Karpas-422 (cell line): ENCODE results near the gene GRIK5. TPM values are rescaled to one million over a fixed set of nuclear protein-coding genes. Genes with fewer than 3 reads are reported as not detected.

Experiments
- DNase-seq: peaks from one replicate; pipeline ENCODE4 v3.0.0-alpha.2; 2015
- H2AFZ ChIP-seq: fragments of 200-600 bp; sonication (generic); 2 replicates; pipeline ENCODE4 v1.6.1; 2014; ENCODE audit warnings: antibody characterized with exemption, low read length, mixed read lengths
- H3K27ac ChIP-seq: fragments of 200-600 bp; sonication (generic); 2 replicates; pipeline ENCODE4 v1.5.1; 2014; ENCODE audit warnings: mild to moderate bottlenecking, low read length, moderate library complexity
- H3K27me3 ChIP-seq: fragments of 200-600 bp; sonication (generic); 2 replicates; pipeline ENCODE4 v1.6.1; 2014; ENCODE audit warnings: low read length, mixed read lengths
- H3K36me3 ChIP-seq: fragments of 200-600 bp; sonication (generic); 2 replicates; pipeline ENCODE4 v1.6.1; 2014; ENCODE audit warnings: low read length, mixed read lengths; ENCODE audit not compliant: insufficient read depth
- H3K4me1 ChIP-seq: fragments of 200-600 bp; sonication (generic); 2 replicates; pipeline ENCODE4 v1.6.1; 2014; ENCODE audit warnings: mild to moderate bottlenecking, low read length, mixed read lengths
- H3K4me2 ChIP-seq: fragments of 200-600 bp; sonication (generic); 2 replicates; pipeline ENCODE4 v1.6.1; 2014; ENCODE audit warnings: low read length, low read depth, mild to moderate bottlenecking; ENCODE audit not compliant: poor library complexity, severe bottlenecking
- H3K4me3 ChIP-seq: fragments of 200-600 bp; sonication (generic); 2 replicates; pipeline ENCODE4 v1.5.1; 2014; ENCODE audit warnings: mild to moderate bottlenecking, antibody characterized with exemption, low read length, mixed read lengths
- H3K79me2 ChIP-seq: fragments of 200-600 bp; sonication (generic); 2 replicates; pipeline ENCODE4 v1.6.1; 2014; ENCODE audit warnings: mild to moderate bottlenecking, low read length, mixed read lengths
- H3K9ac ChIP-seq: fragments of 200-600 bp; sonication (generic); 2 replicates; pipeline ENCODE4 v1.6.0; 2014; ENCODE audit warnings: low read length
- H3K9me2 ChIP-seq: fragments of 200-600 bp; sonication (generic), shearing (Covaris generic); replicated peaks from 2 replicates; pipeline ENCODE4 v1.6.0; 2014; ENCODE audit warnings: mild to moderate bottlenecking, low read length, moderate library complexity; ENCODE audit not compliant: insufficient read depth
- H3K9me3 ChIP-seq: fragments of 300-700, 200-600 bp; sonication (generic); 2 replicates; pipeline ENCODE4 v1.6.1; 2014; ENCODE audit warnings: low read length, mixed read lengths
- H4K20me1 ChIP-seq: fragments of 200-600 bp; sonication (generic); 2 replicates; pipeline ENCODE4 v1.6.1; 2014; ENCODE audit warnings: mild to moderate bottlenecking, antibody characterized with exemption, low read length, low read depth; ENCODE audit not compliant: insufficient read depth
- total RNA-seq: library from RNA; depleted of rRNA; stranded (reverse); fragments of >200 nt; shearing (Covaris generic); gene quantifications from 2 replicates; pipeline ENCODE4 v1.2.3, GENCODE V29; 2014; ENCODE audit warnings: low replicate concordance; rRNA removed

GRIK5 gene
- 0.07 and 1.4 TPM in 2 replicates for total RNA-seq

- Histone ChIP-seq H2AFZ (no peak within 1 kb of the TSS), H4K20me1 (no peaks in the 10 kb centered on the region), H3K9me3 (no peaks in the 10 kb centered on the region), H3K36me3 (no peaks in the 10 kb centered on the region), H3K9me2 (no peaks in the 10 kb centered on the region), H3K4me1 (peaks cover 4% of the 10 kb centered on the region), H3K27me3 (no peaks in the 10 kb centered on the region), H3K4me2 (no peak within 1 kb of the TSS), H3K27ac (no peak within 1 kb of the TSS), H3K4me3 (no peak within 1 kb of the TSS), H3K79me2 (no peaks in the 10 kb centered on the region), H3K9ac (no peak within 1 kb of the TSS)
- no peak for DNase-seq
These were observed at the start of gene GRIK5 for GRCh38 chr19:42069619-42070351. TSS of gene GRIK5 (minus strand) at chr19:42070206. CDS start at chr19:42065770, 4,436 bp downstream.

GRCh38 chr19:42117076-42117475 lies 47.1 kb upstream of the GRIK5 start:
- Histone ChIP-seq H3K9ac (peak overlapping the region; percentile 88), H3K4me3 (no peak overlapping the region), H3K4me1 (peaks cover 100% of the 10 kb centered on the region), H3K79me2 (peaks cover 11% of the 10 kb centered on the region; the same call in 1 of the 2 replicates), H3K9me3 (no peaks in the 10 kb centered on the region), H3K27me3 (no peaks in the 10 kb centered on the region), H4K20me1 (no peaks in the 10 kb centered on the region), H3K9me2 (no peaks in the 10 kb centered on the region), H2AFZ (no peak overlapping the region), H3K27ac (peak overlapping the region; percentile 100), H3K4me2 (peak overlapping the region; percentile 81), H3K36me3 (peaks cover 31% of the 10 kb centered on the region)
- DNase-seq, result no peak

GRCh38 chr19:42116308-42117075 lies 46.5 kb upstream of the GRIK5 start:
- H4K20me1 ChIP-seq, result no peaks in the 10 kb centered on the region
- no peaks in the 10 kb centered on the region for H3K27me3 ChIP-seq
- H3K4me2 ChIP-seq, result peak overlapping the region; percentile 81
- H3K9ac ChIP-seq, result peak overlapping the region; percentile 88
- no peaks in the 10 kb centered on the region for H3K9me3 ChIP-seq
- H3K4me3 ChIP-seq, result peak overlapping the region; percentile 2; the same call in 1 of the 2 replicates
- H3K79me2 ChIP-seq, result peaks cover 11% of the 10 kb centered on the region; the same call in 1 of the 2 replicates
- peaks cover 100% of the 10 kb centered on the region for H3K4me1 ChIP-seq
- DNase-seq, result peak; percentile 67
- no peak overlapping the region for H2AFZ ChIP-seq
- H3K36me3 ChIP-seq, result peaks cover 37% of the 10 kb centered on the region
- H3K9me2 ChIP-seq, result no peaks in the 10 kb centered on the region
- H3K27ac ChIP-seq, result peak overlapping the region; percentile 100

- Histone ChIP-seq H3K27ac (peak overlapping the region; percentile 100), H3K9me2 (no peaks in the 10 kb centered on the region), H3K4me3 (peak overlapping the region; percentile 23; the same call in 1 of the 2 replicates), H3K4me1 (peaks cover 100% of the 10 kb centered on the region), H3K79me2 (peaks cover 11% of the 10 kb centered on the region; the same call in 1 of the 2 replicates), H4K20me1 (no peaks in the 10 kb centered on the region), H3K9me3 (no peaks in the 10 kb centered on the region), H2AFZ (no peak overlapping the region), H3K9ac (peak overlapping the region; percentile 88), H3K27me3 (no peaks in the 10 kb centered on the region), H3K4me2 (peak overlapping the region; percentile 81), H3K36me3 (peaks cover 40% of the 10 kb centered on the region)
- peak; percentile 81 for DNase-seq
These were observed 45.7 kb upstream of the GRIK5 start for GRCh38 chr19:42115705-42116104.

- peak overlapping the region; percentile 81 for H3K4me2 ChIP-seq
- no peaks in the 10 kb centered on the region for H4K20me1 ChIP-seq
- H3K9me3 ChIP-seq, result no peaks in the 10 kb centered on the region
- no peak overlapping the region for H2AFZ ChIP-seq
- no peaks in the 10 kb centered on the region for H3K9me2 ChIP-seq
- H3K4me1 ChIP-seq, result peaks cover 100% of the 10 kb centered on the region
- H3K36me3 ChIP-seq, result peaks cover 44% of the 10 kb centered on the region
- DNase-seq, result peak; percentile 63
- peak overlapping the region; percentile 100 for H3K27ac ChIP-seq
- H3K79me2 ChIP-seq, result peaks cover 11% of the 10 kb centered on the region; the same call in 1 of the 2 replicates
- H3K9ac ChIP-seq, result peak overlapping the region; percentile 88
- H3K27me3 ChIP-seq, result no peaks in the 10 kb centered on the region
- peak overlapping the region; percentile 23; the same call in 1 of the 2 replicates for H3K4me3 ChIP-seq
These were observed 45.2 kb upstream of the GRIK5 start for GRCh38 chr19:42115219-42115618.

GRCh38 chr19:42114412-42114811 lies 44.4 kb upstream of the GRIK5 start:
- peak overlapping the region; percentile 100 for H3K27ac ChIP-seq
- peak overlapping the region; percentile 81 for H3K4me2 ChIP-seq
- peaks cover 44% of the 10 kb centered on the region for H3K36me3 ChIP-seq

GRCh38 chr19:42113641-42114348 lies 43.8 kb upstream of the GRIK5 start:
- Histone ChIP-seq H3K79me2 (peaks cover 11% of the 10 kb centered on the region; the same call in 1 of the 2 replicates), H3K27me3 (no peaks in the 10 kb centered on the region), H3K9ac (peak overlapping the region; percentile 88), H4K20me1 (no peaks in the 10 kb centered on the region), H3K4me1 (peaks cover 100% of the 10 kb centered on the region), H3K36me3 (peaks cover 41% of the 10 kb centered on the region), H3K9me2 (no peaks in the 10 kb centered on the region), H2AFZ (no peak overlapping the region), H3K27ac (peak overlapping the region; percentile 100), H3K4me2 (peak overlapping the region; percentile 81), H3K4me3 (peak overlapping the region; percentile 58), H3K9me3 (no peaks in the 10 kb centered on the region)
- peak; percentile 96 for DNase-seq

More at GRCh38 chr19:42114412-42114811, 44.4 kb upstream of the GRIK5 start:
- Histone ChIP-seq H3K79me2 (peaks cover 11% of the 10 kb centered on the region; the same call in 1 of the 2 replicates), H2AFZ (no peak overlapping the region), H3K9me3 (no peaks in the 10 kb centered on the region), H4K20me1 (no peaks in the 10 kb centered on the region), H3K27me3 (no peaks in the 10 kb centered on the region), H3K4me3 (peak overlapping the region; percentile 58), H3K4me1 (peaks cover 100% of the 10 kb centered on the region), H3K9me2 (no peaks in the 10 kb centered on the region), H3K9ac (peak overlapping the region; percentile 88)
- peak; percentile 97 for DNase-seq
